ENCODE results near the gene NUP160. TPM values are rescaled to one million over a fixed set of nuclear protein-coding genes. Genes with fewer than 3 reads are reported as not detected.

NUP160 gene
- total and polyA plus RNA-seq, 2 of the 8 experiments (the other 6 are each of a cell fraction or from before 2014, with no cell fraction given): 44.6 to 100 TPM

DNA sequence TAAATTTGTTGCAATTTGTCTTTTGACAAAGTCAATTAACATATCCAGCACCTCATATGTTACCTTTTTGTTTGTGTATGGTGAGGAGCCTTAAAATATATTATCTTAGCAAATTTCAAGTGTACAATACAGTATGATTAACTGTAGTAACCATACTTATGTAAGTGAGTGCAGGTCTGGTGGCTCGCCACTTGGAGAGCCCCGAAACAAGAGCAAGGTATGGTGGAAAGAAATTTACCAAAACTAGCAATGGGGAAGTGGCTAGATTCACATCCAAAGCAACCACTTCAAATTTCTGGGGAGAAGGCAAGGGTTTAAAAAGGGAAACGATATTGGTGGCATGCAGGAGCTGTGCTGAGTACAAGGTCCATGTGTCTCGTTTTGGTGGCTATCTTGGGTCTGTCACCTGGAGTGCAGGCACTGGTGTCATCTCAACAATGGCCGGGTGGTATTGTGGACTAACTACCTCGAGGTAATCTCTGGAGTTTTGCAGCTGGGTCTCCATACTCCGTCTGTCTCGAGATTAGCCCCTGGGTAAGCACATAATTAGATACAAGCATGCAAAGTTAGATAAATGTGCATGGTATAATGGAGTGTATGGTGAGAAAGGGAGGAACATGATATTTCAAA is 72.8 kb downstream of the NUP160 start (continued):
- TF ChIP-seq MAFK (IDR thresholded peaks at IDR 0.05; ENCODE audit: low read depth, low read length) (no peak), TAF1 (IDR thresholded peaks at IDR 0.05; ENCODE audit: low read depth, low read length) (no peak), EZH2 (IDR thresholded peaks at IDR 0.05; ENCODE audit: low read depth, low read length, severe bottlenecking) (no peak), ATF2 (IDR thresholded peaks at IDR 0.05; ENCODE audit: low read length) (no peak), ASH2L (IDR thresholded peaks at IDR 0.05; ENCODE audit: low read length) (no peak), TCF12 (IDR thresholded peaks at IDR 0.05; ENCODE audit: low read depth, low read length) (no peak), NANOG (IDR thresholded peaks at IDR 0.05; ENCODE audit: insufficient read depth, low read depth, low read length, poor library complexity, severe bottlenecking) (no peak)
